NCI-H510A (cell line): ENCODE measurements around the gene PPT2.
A peak's percentile ranks its signal among the peaks of the same experiment; 100 is the strongest.
"Not testable (repeated sequence)": the region's sequence is repeated elsewhere in the genome, so short reads cannot be mapped to it uniquely, and the experiment has no call there.

Source experiments
- DNase-seq: peaks from one replicate; lab custom pipeline; 2025; lab: John Stamatoyannopoulos, UW

Gene PPT2

DNA sequence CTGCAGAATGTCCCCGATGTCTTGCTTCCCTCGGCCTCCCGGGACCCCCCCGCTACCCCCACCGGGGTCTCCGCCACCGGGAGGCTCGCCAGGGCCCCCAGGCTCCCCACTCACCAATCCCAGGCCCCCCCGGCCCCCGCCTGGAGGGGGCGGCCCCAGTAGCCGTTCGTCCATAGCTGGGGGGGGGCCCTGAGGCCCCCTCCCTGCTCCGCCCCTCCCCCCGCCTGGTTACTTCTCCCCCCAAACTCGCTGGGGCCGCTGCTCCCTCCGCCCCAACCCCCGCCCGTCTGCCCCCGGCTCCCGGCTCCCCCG lies 35.8 kb downstream of the PPT2 start:
- no peak for DNase-seq

- peak; percentile 82 for DNase-seq
Measured at GRCh38 chr6:32190054-32190851, 36.3 kb downstream of the PPT2 start, which contains the start of gene PBX2. TSS of gene PBX2 (minus strand) at chr6:32190202. CDS start at chr6:32189915, 287 bp downstream.

DNA sequence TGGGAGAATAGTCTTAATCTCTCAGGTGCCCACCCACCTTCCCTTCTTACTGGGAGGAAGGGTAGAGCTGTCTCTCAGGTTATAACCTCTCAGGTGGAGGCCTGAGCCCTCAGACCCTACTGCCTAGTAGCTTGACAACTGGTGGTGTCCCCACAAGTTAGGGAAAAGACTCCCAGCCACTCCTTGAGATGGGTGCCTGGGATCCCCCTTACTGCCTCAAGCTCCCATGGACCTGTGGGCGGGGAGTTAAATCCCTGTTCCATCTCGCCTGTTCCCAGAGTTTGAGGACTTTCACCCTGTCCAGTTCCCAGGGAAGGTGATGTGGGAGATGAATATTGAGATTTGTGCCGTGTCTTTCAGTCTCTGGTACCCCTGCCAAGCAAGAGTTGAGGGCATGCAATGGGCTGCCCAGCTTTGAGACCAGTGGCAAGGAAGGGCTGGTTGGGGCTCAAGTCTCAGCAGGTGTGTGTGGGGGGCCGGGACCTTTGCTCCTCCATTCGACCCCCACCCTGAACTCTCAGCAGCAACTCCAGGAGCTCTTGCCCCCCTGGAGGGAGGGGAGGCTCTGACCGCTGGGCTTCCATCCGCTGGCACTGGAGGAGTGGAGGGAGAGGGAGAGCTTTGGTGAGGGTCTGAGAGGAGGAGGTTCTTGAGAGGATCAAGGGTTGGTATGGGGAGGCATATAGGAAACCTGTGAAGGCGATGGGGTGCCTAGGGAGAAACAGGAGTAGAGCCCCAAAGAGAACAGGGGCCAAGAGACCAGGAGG lies 37.2 kb downstream of the PPT2 start:
- no peak for DNase-seq

- no peak for DNase-seq
Measured at GRCh38 chr6:32191696-32192607, 38.0 kb downstream of the PPT2 start.

GRCh38 chr6:32192608-32193039 lies 38.7 kb downstream of the PPT2 start, which contains the start of gene GPSM3:
TSS of gene GPSM3 (minus strand) at chr6:32192643. CDS start at chr6:32192513, 130 bp downstream.
- DNase-seq, result peak; percentile 52

GRCh38 chr6:32193096-32193495 lies 39.2 kb downstream of the PPT2 start:
- not testable (repeated sequence) for DNase-seq

DNA sequence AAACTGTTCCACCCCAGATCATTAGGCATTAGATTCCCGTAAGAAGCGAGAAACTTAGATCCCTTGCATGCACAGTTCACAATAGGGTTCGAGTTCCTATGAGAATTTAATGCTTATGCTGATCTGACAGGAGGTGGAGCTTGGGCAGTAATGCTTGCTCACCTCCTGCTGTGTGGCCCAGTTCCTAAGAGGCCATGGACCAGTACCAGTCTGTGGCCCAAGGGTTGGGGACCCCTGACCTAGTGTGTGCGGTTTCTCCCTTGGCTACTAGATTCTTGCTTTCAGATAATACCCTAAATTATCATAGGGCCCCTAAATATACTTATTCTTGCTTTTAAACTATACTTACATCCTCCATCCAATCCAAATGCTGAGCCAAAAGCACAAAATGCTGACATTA lies 40.4 kb downstream of the PPT2 start:
- no peak for DNase-seq

- DNase-seq, result no peak
Measured at GRCh38 chr6:32194825-32195651, 41.1 kb downstream of the PPT2 start.

DNA sequence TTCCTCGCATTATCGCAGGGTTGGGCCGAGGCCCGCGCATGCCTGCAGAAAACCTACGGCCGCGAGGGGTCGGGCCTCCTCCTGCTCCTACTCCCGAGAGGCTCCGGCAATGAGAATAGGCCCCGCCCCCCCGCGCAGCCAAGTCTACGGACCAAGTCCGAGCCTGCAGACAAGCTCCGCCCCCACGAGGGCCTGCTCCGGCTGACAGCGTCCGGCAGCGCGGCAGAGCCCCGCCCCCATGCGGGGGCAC lies 41.6 kb downstream of the PPT2 start:
- peak; percentile 100 for DNase-seq

DNA sequence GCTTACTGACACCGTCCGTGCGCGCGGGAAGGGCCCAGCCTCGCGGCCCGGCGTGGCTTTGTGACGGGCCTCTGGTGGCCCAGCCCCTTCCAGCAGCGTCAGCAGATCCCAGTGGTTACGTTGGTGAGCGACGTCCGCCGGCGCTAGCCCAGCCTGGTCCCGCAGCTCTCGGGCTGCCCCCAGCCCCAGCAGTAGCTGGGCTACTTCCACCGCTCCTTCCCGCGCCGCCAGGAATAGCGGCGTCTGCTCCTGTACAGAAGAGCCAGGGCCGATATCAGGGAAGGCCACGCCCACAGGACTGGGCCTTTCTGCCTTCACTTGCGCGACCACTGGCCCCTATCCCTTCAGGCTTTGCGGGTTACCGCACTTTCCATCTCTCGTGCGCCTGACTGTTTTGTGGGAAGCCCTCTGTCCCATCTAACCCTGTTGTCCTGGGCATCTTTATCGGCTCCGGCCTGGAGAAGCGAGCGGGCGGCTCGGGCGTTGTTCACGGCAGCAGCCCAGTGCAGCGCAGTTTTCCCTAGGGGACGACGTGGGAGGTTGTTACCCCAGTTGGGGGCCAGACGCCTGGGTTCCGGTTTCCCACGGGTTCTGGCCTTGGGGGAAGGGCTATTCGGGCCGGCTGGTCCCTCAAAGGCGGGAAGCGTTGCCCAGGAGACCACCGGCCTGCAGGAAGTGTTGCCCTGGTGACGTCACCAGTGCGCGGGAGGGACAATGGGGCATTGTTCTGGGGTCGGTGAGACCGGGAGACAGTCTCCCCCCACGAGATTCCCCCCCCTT lies 42.2 kb downstream of the PPT2 start:
- peak; percentile 88 for DNase-seq

- DNase-seq, result no peak
Measured at GRCh38 chr6:32196682-32197616, 43.0 kb downstream of the PPT2 start.

DNA sequence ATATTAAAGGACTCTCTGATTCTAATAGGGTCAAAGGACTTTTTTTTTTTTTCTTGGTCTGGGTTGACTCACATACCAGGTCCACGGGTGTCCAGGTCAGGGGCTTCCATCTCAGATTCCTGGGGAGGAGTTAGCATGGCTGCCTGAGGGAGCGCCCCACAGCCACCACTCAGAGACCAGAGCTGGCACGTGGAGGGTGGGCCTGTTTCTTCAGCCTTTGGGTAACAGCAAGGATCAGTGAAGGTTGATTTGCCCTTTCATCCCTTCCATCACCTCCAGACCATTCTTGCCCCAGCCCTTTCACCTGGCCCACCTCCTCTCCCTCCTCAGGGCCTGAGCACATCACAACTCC lies 44.4 kb downstream of the PPT2 start:
- DNase-seq, result no peak

DNA sequence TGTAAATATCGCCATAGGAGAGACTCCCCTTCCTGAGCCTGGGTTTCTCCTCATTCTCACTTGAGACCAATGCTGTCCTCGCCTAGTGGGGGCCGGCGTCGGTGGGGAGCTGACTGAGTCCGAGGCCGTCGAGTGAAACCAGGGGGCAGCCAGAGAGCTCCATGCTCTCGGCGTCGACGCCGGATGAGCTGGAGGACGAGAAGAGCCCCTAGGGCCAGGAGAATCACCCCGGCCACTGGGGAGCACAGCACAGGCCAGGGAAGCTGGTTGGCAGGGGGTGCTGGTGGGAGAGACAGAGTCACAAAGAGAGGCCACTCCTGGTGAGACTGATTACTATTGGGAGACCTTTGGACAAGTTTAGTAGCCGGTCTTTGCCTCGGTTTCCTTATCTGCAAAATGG lies 44.9 kb downstream of the PPT2 start:
- no peak for DNase-seq

GRCh38 chr6:32200711-32201475 lies 47.0 kb downstream of the PPT2 start:
- DNase-seq, result no peak

DNA sequence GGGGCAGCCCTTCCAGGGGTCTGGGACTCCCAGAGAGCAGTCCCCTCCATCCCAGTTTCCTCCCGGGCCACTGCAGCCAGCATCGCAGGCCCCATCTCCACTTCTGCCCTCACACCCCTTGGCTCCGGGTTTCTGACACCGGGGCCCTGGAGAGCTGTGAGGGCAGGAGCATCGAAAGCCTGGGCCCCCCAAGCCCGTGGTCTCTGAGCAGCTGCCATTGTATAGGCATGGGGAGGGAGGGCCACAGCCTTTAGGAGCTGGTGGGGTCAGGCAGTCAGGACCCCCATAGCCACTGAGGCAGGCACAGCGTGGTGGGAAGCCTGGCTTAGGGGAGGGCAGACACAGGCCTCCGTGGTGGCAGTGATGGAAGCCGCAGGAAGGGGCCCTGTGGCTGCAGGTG lies 48.2 kb downstream of the PPT2 start:
- DNase-seq, result no peak

DNA sequence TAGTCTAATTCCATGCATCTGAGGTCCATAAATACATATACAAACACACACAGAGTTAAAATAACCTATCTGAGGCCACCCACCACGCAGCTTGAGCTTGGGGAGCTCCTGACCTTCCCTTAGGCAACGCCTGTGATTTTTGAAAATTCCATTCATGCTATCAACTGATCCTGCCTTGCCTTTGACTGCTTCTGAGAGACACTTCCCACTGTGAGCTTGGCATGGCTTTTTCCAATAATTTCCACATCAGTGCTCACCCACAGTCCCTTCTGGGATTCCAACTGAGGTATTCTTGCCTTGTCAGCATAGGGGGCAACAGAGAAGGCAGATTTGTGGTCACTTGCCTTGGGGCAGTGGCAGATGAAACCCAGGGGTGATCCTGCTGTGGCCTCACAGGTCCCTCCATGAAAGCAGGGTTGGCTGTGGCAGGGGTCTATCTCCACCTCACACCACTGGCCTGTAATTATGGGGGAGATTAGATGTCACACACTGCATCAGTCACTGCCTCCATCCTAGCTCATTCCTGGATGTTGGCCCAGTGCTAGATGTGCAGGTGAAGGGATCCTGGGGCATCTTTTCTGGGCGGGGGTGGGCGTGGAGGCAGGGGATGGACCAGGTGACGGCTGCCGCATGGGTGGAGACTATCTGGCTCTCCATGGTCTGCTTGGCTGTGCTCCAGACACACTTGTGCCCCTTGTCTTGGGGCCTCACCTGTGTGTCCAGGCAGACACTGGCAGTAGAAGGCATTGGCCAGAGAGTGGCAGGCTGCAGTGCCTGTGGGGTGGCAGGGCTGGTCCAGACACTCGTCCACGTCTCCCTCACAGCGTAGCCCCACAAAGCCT lies 49.7 kb downstream of the PPT2 start:
- no peak for DNase-seq

GRCh38 chr6:32204268-32204715 lies 50.4 kb downstream of the PPT2 start:
- DNase-seq, result no peak

- DNase-seq, result no peak
Measured at GRCh38 chr6:32208996-32209395, 55.1 kb downstream of the PPT2 start.
